NCI-H128 (cell line): ENCODE results near the gene CTTNBP2.

ENCODE experiments used
- DNase-seq: peaks from one replicate; lab custom pipeline; 2025; ENCODE audit not compliant: unreplicated experiment; lab: John Stamatoyannopoulos, UW

The CTTNBP2 gene

GRCh38 chr7:117698018-117698417 is 175.2 kb downstream of the CTTNBP2 start:
- DNase-seq, result no peak

- no peak for DNase-seq
Measured at GRCh38 chr7:117692338-117692737, 180.9 kb downstream of the CTTNBP2 start.

GRCh38 chr7:117690147-117690546 is 183.1 kb downstream of the CTTNBP2 start:
- DNase-seq, result no peak

- DNase-seq, result no peak
Measured at GRCh38 chr7:117689406-117689805, 183.8 kb downstream of the CTTNBP2 start.

- no peak for DNase-seq
Measured at GRCh38 chr7:117688126-117688525, 185.1 kb downstream of the CTTNBP2 start.

- DNase-seq, result no peak
Measured at GRCh38 chr7:117686311-117686935, 186.8 kb downstream of the CTTNBP2 start.

GRCh38 chr7:117685795-117686194 is 187.4 kb downstream of the CTTNBP2 start:
- no peak for DNase-seq

- no peak for DNase-seq
Measured at GRCh38 chr7:117683430-117684175, 189.6 kb downstream of the CTTNBP2 start.

GRCh38 chr7:117682681-117683385 is 190.4 kb downstream of the CTTNBP2 start:
- DNase-seq, result no peak

GRCh38 chr7:117679120-117679519 is 194.1 kb downstream of the CTTNBP2 start:
- no peak for DNase-seq

- DNase-seq, result no peak
Measured at GRCh38 chr7:117675497-117676435, 197.5 kb downstream of the CTTNBP2 start.

GRCh38 chr7:117674617-117675016 is 198.6 kb downstream of the CTTNBP2 start:
- no peak for DNase-seq

- no peak for DNase-seq
Measured at GRCh38 chr7:117673839-117674238, 199.4 kb downstream of the CTTNBP2 start.

- DNase-seq, result no peak
Measured at GRCh38 chr7:117673367-117673766, 199.9 kb downstream of the CTTNBP2 start.

GRCh38 chr7:117672453-117672852 is 200.8 kb downstream of the CTTNBP2 start:
- no peak for DNase-seq

- DNase-seq, result no peak
Measured at GRCh38 chr7:117669818-117670217, 203.4 kb downstream of the CTTNBP2 start.

- DNase-seq, result no peak
Measured at GRCh38 chr7:117667456-117667855, 205.8 kb downstream of the CTTNBP2 start.

GRCh38 chr7:117666689-117667088 is 206.6 kb downstream of the CTTNBP2 start:
- DNase-seq, result no peak

- DNase-seq, result no peak
Measured at GRCh38 chr7:117666031-117666430, 207.2 kb downstream of the CTTNBP2 start.

GRCh38 chr7:117665368-117665767 is 207.9 kb downstream of the CTTNBP2 start:
- DNase-seq, result no peak

GRCh38 chr7:117664047-117664446 is 209.2 kb downstream of the CTTNBP2 start:
- no peak for DNase-seq
